ENCODE data around the gene PI16. TPM values are rescaled to one million over a fixed set of nuclear protein-coding genes. Genes with fewer than 3 reads are reported as not detected.

Gene PI16
- polyA plus RNA-seq, 1 donor (not counting 4 experiments of a cell fraction or from before 2014, with no cell fraction given) = not detected

GRCh38 chr6:36958775-36959554 lies 4.4 kb downstream of the PI16 start:
- dilution Hi-C loops (cut with MboI; ENCODE audit: extremely low pct_ligation_motif_present, low sequenced_read_pairs) = no loop called here
- Histone ChIP-seq H3K36me3 (ENCODE audit: control insufficient read depth in 2 of 2, extremely low read depth in 1 of 2, insufficient read depth in 2 of 2, low read length in 2 of 2) (no peaks in the 10 kb centered on the region), H3K9me1 (ENCODE audit: control insufficient read depth, extremely low read depth, insufficient read depth, low read length) (no peaks in the 10 kb centered on the region), H3K9ac (ENCODE audit: control insufficient read depth, extremely low read depth, insufficient read depth, low read length) (no peak overlapping the region), H3K4me2 (ENCODE audit: control insufficient read depth, extremely low read depth, insufficient read depth, low read depth, low read length) (no peak overlapping the region), H3K79me2 (ENCODE audit: control insufficient read depth, insufficient read depth, low read length) (no peaks in the 10 kb centered on the region), H2AFZ (ENCODE audit: control insufficient read depth, low read length) (no peak overlapping the region), H3K9me3 (ENCODE audit: control insufficient read depth, low read depth, low read length) (no peaks in the 10 kb centered on the region), H3K27me3 (ENCODE audit: control insufficient read depth, extremely low read depth, insufficient read depth, low read length) (no peaks in the 10 kb centered on the region), H3K4me3 (ENCODE audit: control insufficient read depth in 2 of 3, extremely low read depth in 1 of 3, insufficient read depth in 2 of 3, low read depth in 1 of 3, low read length in 3 of 3) (no peak overlapping the region), H4K20me1 (ENCODE audit: control insufficient read depth, extremely low read depth, insufficient read depth, low read length) (no peaks in the 10 kb centered on the region), H3K4me1 (ENCODE audit: control insufficient read depth, extremely low read depth, insufficient read depth, low read length) (peaks cover 32% of the 10 kb centered on the region), H3K27ac (ENCODE audit: control insufficient read depth, insufficient read depth, low read length) (no peak overlapping the region)
- no peak for TF ChIP-seq CTCF (optimal IDR thresholded peaks at IDR 0.05 in 1 of 3, IDR thresholded peaks at IDR 0.05 in 1 of 3, conservative IDR thresholded peaks at IDR 0.05 in 1 of 3; ENCODE audit: extremely low read depth in 1 of 3, insufficient read depth in 2 of 3, low read length in 3 of 3)
- TF ChIP-seq EZH2 (IDR thresholded peaks at IDR 0.05; ENCODE audit: low read length) = no peak
- DNase-seq (ENCODE audit: low read depth, low spot score) = no peak
- FAIRE-seq = no peak

GRCh38 chr6:36959555-36960250 lies 5.2 kb downstream of the PI16 start:
- H3K27ac ChIP-seq (ENCODE audit: control insufficient read depth, insufficient read depth, low read length) = no peak overlapping the region
- H3K4me2 ChIP-seq (ENCODE audit: control insufficient read depth, extremely low read depth, insufficient read depth, low read depth, low read length) = no peak overlapping the region
- no peaks in the 10 kb centered on the region for H3K9me1 ChIP-seq (ENCODE audit: control insufficient read depth, extremely low read depth, insufficient read depth, low read length)
- H3K27me3 ChIP-seq (ENCODE audit: control insufficient read depth, extremely low read depth, insufficient read depth, low read length) = no peaks in the 10 kb centered on the region
- dilution Hi-C loops (cut with MboI; ENCODE audit: extremely low pct_ligation_motif_present, low sequenced_read_pairs) = no loop called here
- peaks cover 36% of the 10 kb centered on the region for H3K4me1 ChIP-seq (ENCODE audit: control insufficient read depth, extremely low read depth, insufficient read depth, low read length)
- DNase-seq (ENCODE audit: low read depth, low spot score) (no peak), FAIRE-seq (no peak)
- H3K9ac ChIP-seq (ENCODE audit: control insufficient read depth, extremely low read depth, insufficient read depth, low read length) = no peak overlapping the region
- no peaks in the 10 kb centered on the region for H3K9me3 ChIP-seq (ENCODE audit: control insufficient read depth, low read depth, low read length)
- no peak overlapping the region for H3K4me3 ChIP-seq (ENCODE audit: control insufficient read depth in 2 of 3, extremely low read depth in 1 of 3, insufficient read depth in 2 of 3, low read depth in 1 of 3, low read length in 3 of 3)
- H3K79me2 ChIP-seq (ENCODE audit: control insufficient read depth, insufficient read depth, low read length) = no peaks in the 10 kb centered on the region
- H2AFZ ChIP-seq (ENCODE audit: control insufficient read depth, low read length) = no peak overlapping the region
- no peaks in the 10 kb centered on the region for H4K20me1 ChIP-seq (ENCODE audit: control insufficient read depth, extremely low read depth, insufficient read depth, low read length)
- no peaks in the 10 kb centered on the region for H3K36me3 ChIP-seq (ENCODE audit: control insufficient read depth in 2 of 2, extremely low read depth in 1 of 2, insufficient read depth in 2 of 2, low read length in 2 of 2)
- TF ChIP-seq CTCF (optimal IDR thresholded peaks at IDR 0.05 in 1 of 3, IDR thresholded peaks at IDR 0.05 in 1 of 3, conservative IDR thresholded peaks at IDR 0.05 in 1 of 3; ENCODE audit: extremely low read depth in 1 of 3, insufficient read depth in 2 of 3, low read length in 3 of 3) (no peak), EZH2 (IDR thresholded peaks at IDR 0.05; ENCODE audit: low read length) (no peak)

Measured in keratinocyte (primary cell).